GM12801 (cell line): Measurements from ENCODE around the gene RFTN1.

Source experiments
- CTCF ChIP-seq: IDR thresholded peaks from one replicate; pipeline ENCODE4 v1.5.1; 2011; ENCODE audit warnings: control low read depth; ENCODE audit not compliant: insufficient read length; ENCODE audit errors: extremely low read depth

The RFTN1 gene

DNA sequence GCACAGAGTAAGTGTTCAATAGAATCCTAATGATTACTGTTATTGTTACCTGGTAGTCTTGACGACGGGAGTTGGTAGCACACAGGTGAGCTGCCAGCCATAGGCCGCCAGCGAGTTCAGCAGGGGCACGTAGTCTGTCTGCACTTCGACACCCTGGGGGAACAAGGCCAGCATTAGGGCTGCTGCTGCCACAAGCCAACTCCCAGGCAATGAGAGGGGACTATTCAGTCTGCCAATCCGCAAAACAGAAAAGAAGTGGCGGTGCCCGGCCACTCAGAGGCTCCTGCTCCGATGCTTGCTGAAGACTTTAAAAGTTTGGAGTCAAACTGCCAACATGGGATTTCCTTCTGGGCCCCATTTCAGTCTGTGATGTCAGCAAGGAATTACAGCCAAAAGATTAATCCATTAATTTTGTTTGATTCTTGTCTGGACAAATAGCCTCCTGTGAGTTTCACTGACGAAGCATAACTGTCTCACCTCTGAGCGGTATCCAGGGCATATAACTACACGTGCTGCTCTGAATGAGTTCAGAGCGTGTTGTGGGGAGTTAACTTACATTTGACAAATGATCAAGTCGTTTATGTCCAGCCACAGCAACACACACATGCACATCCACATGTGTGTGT lies 186.7 kb downstream of the RFTN1 start:
- TF ChIP-seq CTCF: no peak

DNA sequence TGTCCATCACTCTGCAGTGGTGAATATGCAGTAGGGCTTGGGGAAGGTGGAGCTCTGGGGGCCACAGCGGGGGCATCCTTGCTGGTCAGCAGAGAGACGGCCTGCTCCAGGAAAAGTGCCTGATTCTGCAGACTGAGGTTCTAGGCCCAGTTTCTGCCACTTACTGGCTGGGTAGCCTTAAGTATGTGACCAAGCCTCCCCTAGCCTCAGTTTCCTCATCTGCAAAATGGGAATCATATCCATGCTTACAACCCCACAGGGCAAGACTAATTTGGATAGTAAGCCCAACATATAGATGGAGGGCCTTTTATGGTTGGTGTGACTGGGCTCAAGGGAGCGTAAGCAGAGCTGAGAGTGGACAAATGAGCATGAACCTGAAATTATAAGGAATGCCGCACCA lies 187.6 kb downstream of the RFTN1 start:
- no peak for TF ChIP-seq CTCF

- TF ChIP-seq CTCF: no peak
Measured at GRCh38 chr3:16323737-16324136, 189.8 kb downstream of the RFTN1 start.

- TF ChIP-seq CTCF: no peak
Measured at GRCh38 chr3:16322189-16322588, 191.3 kb downstream of the RFTN1 start.

DNA sequence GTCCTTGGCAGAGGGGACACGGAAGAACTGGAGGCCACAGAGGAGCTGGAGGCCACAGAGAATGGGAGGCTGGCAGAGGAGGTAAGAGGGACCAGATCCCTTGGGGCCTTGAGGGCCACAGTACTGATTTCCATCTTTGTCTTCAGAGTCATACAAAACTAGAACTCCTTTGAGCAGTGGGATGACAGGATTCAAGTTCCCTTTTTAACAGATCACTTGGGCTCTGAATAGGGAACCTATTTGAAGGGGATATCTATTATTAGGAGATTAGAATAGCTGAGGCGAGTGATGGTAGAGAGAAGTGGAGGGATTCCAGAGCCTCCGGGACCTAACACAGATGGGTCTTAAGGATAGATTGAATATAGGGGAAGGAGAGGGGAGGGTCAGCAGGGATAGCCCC lies 192.8 kb downstream of the RFTN1 start:
- TF ChIP-seq CTCF: no peak

GRCh38 chr3:16319723-16320122 lies 193.8 kb downstream of the RFTN1 start:
- no peak for TF ChIP-seq CTCF

DNA sequence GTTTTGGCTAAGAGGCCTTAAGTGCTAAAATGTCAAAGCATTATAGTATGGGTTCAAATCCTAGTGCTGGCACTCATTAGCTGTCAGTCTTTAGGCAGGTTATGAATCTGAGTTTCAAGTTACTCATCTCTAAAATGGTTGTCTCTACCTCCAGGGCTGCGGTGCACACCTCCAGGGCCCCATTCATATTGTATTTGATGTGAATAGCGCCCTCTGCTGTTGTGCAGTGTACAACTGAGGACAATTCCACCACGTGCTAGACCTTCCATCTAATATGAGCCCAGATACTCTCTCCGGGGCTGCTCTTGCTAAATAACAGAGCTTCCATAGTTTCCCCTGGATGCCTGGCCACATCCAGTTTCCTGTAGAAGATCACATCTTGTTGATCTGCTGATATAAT lies 194.2 kb downstream of the RFTN1 start:
- TF ChIP-seq CTCF: no peak

- no peak for TF ChIP-seq CTCF
Measured at GRCh38 chr3:16318176-16318575, 195.3 kb downstream of the RFTN1 start.
